CD4-positive, alpha-beta T cell treated with Interleukin-15 for 4 hours (primary cell): ENCODE data around the gene PROSER3.
"Not testable (repeated sequence)": the region's sequence is repeated elsewhere in the genome, so short reads cannot be mapped to it uniquely, and the experiment has no call there.

Experiments used
- DNase-seq: peaks from one replicate; pipeline ENCODE4 v3.0.0-alpha.2; 2020; ENCODE audit warnings: low spot score

PROSER3 gene

GRCh38 chr19:35754370-35755130 is 3.4 kb upstream of the PROSER3 start:
- no peak for DNase-seq

GRCh38 chr19:35755131-35755549 is 2.8 kb upstream of the PROSER3 start:
- DNase-seq: no peak

- DNase-seq: peak; percentile 48
Measured at GRCh38 chr19:35755550-35756376, 2.2 kb upstream of the PROSER3 start.

GRCh38 chr19:35756377-35757230 is 1.4 kb upstream of the PROSER3 start, which contains the start of gene HSPB6:
TSS of gene HSPB6 (minus strand) at chr19:35757029. CDS start at chr19:35757008, 21 bp downstream.
- DNase-seq: no peak

- no peak for DNase-seq
Measured at GRCh38 chr19:35757231-35757748, 686 bp upstream of the PROSER3 start.

GRCh38 chr19:35759697-35760096 is 1.7 kb downstream of the PROSER3 start:
- DNase-seq: no peak

- no peak for DNase-seq
Measured at GRCh38 chr19:35760711-35761349, 2.9 kb downstream of the PROSER3 start.

GRCh38 chr19:35764432-35765315 is 6.7 kb downstream of the PROSER3 start:
- no peak for DNase-seq

- no peak for DNase-seq
Measured at GRCh38 chr19:35766571-35767104, 8.7 kb downstream of the PROSER3 start.

- DNase-seq: no peak
Measured at GRCh38 chr19:35767288-35768081, 9.5 kb downstream of the PROSER3 start.

GRCh38 chr19:35768082-35768421 is 10.1 kb downstream of the PROSER3 start:
- DNase-seq: no peak

- DNase-seq: not testable (repeated sequence)
Measured at GRCh38 chr19:35772362-35772761, 14.4 kb downstream of the PROSER3 start.

GRCh38 chr19:35773020-35773806 is 15.2 kb downstream of the PROSER3 start:
- DNase-seq: no peak

- DNase-seq: no peak
Measured at GRCh38 chr19:35774274-35775045, 16.5 kb downstream of the PROSER3 start.

GRCh38 chr19:35775046-35775297 is 17.0 kb downstream of the PROSER3 start:
- DNase-seq: no peak

- DNase-seq: peak; percentile 99
Measured at GRCh38 chr19:35775298-35776101, 17.5 kb downstream of the PROSER3 start, which contains the start of gene ARHGAP33. TSS of gene ARHGAP33 (plus strand) at chr19:35775564. CDS start at chr19:35775659, 95 bp downstream.
